ENCODE results near the gene PRKAR1B.

GRCh38 chr7:693280-693679 is 33.8 kb downstream of the PRKAR1B start:
- TF ChIP-seq EP300 (IDR thresholded peaks at IDR 0.05; ENCODE audit: borderline replicate concordance) = no peak
- TF ChIP-seq EGR1 (IDR thresholded peaks at IDR 0.05) = no peak
- TF ChIP-seq ZBTB7A (IDR thresholded peaks at IDR 0.05; ENCODE audit: low read depth) = no peak
- TF ChIP-seq MAX (IDR thresholded peaks at IDR 0.05) = no peak
